ENCODE results near the gene IRF3. TPM values are rescaled to one million over a fixed set of nuclear protein-coding genes. Genes with fewer than 3 reads are reported as not detected.

IRF3 gene
- total RNA-seq, 1 donor from 2014 or later: 34.5 TPM

- intact Hi-C loops (cut with micrococcal nuclease): no loop called here
- Histone ChIP-seq H3K4me3 (peak overlapping the region; percentile 98), H3K4me1 (peaks cover 55% of the 10 kb centered on the region), H3K27me3 (ENCODE audit: low read depth) (no peaks in the 10 kb centered on the region), H3K9me3 (replicated peaks) (no peaks in the 10 kb centered on the region), H3K27ac (replicated peaks) (peak overlapping the region; percentile 97), H3K36me3 (peaks cover 23% of the 10 kb centered on the region)
- peak; percentile 69 for DNase-seq
- TF ChIP-seq, protein P1, sequence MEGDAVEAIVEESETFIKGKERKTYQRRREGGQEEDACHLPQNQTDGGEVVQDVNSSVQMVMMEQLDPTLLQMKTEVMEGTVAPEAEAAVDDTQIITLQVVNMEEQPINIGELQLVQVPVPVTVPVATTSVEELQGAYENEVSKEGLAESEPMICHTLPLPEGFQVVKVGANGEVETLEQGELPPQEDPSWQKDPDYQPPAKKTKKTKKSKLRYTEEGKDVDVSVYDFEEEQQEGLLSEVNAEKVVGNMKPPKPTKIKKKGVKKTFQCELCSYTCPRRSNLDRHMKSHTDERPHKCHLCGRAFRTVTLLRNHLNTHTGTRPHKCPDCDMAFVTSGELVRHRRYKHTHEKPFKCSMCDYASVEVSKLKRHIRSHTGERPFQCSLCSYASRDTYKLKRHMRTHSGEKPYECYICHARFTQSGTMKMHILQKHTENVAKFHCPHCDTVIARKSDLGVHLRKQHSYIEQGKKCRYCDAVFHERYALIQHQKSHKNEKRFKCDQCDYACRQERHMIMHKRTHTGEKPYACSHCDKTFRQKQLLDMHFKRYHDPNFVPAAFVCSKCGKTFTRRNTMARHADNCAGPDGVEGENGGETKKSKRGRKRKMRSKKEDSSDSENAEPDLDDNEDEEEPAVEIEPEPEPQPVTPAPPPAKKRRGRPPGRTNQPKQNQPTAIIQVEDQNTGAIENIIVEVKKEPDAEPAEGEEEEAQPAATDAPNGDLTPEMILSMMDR (IDR thresholded peaks at IDR 0.05; ENCODE audit: borderline replicate concordance): peak; percentile 63
Measured at GRCh38 chr19:49677901-49678674, 12.4 kb upstream of the IRF3 start.

GRCh38 chr19:49677231-49677900, 11.7 kb upstream of the IRF3 start, which contains the start of gene PRMT1:
PRMT1 (plus strand) TSS chr19:49677271; CDS start chr19:49677281, 10 bp downstream.
- H3K27ac ChIP-seq (replicated peaks): peak within 1 kb of the TSS; percentile 97
- no peaks in the 10 kb centered on the region for H3K27me3 ChIP-seq (ENCODE audit: low read depth)
- TF ChIP-seq, protein P1 (IDR thresholded peaks at IDR 0.05; ENCODE audit: borderline replicate concordance): no peak
- intact Hi-C loops (cut with micrococcal nuclease): no loop called here
- peaks cover 16% of the 10 kb centered on the region for H3K36me3 ChIP-seq
- peaks cover 58% of the 10 kb centered on the region for H3K4me1 ChIP-seq
- H3K9me3 ChIP-seq (replicated peaks): no peaks in the 10 kb centered on the region
- DNase-seq: no peak
- H3K4me3 ChIP-seq: peak within 1 kb of the TSS; percentile 98

GRCh38 chr19:49676784-49677230, 11.2 kb upstream of the IRF3 start:
- TF ChIP-seq, protein P1 (IDR thresholded peaks at IDR 0.05; ENCODE audit: borderline replicate concordance): no peak
- peak overlapping the region; percentile 97 for H3K27ac ChIP-seq (replicated peaks)
- H3K9me3 ChIP-seq (replicated peaks): no peaks in the 10 kb centered on the region
- H3K4me3 ChIP-seq: peak overlapping the region; percentile 98
- H3K4me1 ChIP-seq: peaks cover 63% of the 10 kb centered on the region
- H3K36me3 ChIP-seq: peaks cover 10% of the 10 kb centered on the region
- intact Hi-C loops (cut with micrococcal nuclease): no loop called here
- no peaks in the 10 kb centered on the region for H3K27me3 ChIP-seq (ENCODE audit: low read depth)
- peak; percentile 99 for DNase-seq

DNA sequence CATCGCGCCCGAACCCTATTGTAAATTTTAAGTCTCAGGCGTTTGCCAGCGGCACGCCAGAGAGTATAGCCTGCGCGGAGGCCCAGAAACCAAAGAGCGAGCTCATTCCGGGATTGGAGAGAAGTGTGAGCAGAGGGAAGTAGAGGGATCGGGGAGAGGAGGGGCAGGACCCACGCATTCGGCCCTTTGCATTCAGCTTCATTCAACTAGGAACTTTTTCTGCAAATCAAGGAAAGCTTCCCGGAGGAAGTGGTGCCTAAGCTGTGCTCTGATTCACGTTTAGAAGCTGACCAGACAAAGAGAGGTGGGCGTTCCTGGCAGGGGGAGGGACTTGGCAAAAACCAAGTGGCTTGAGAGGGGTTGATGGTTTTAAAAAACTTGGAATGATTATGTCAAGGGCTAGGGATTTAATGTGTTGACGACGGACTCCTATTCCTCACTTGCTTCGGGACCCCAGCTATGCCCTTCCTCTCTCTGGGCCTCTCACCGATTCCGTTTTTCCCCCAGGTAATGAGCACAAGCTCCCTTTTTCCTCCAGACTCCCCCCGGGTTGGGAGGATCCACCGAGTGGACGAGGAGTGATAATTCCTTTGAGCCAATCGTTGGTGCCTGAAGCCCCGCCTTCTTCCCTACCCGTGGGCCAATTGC, 10.6 kb upstream of the IRF3 start:
- Histone ChIP-seq H3K9me3 (replicated peaks) (no peaks in the 10 kb centered on the region), H3K36me3 (peaks cover 4% of the 10 kb centered on the region), H3K27ac (replicated peaks) (peak overlapping the region; percentile 87), H3K4me3 (peak overlapping the region; percentile 98), H3K4me1 (peaks cover 59% of the 10 kb centered on the region), H3K27me3 (ENCODE audit: low read depth) (no peaks in the 10 kb centered on the region)
- TF ChIP-seq, protein P1 (IDR thresholded peaks at IDR 0.05; ENCODE audit: borderline replicate concordance): no peak
- DNase-seq: peak; percentile 86
- intact Hi-C loops (cut with micrococcal nuclease): no loop called here

DNA sequence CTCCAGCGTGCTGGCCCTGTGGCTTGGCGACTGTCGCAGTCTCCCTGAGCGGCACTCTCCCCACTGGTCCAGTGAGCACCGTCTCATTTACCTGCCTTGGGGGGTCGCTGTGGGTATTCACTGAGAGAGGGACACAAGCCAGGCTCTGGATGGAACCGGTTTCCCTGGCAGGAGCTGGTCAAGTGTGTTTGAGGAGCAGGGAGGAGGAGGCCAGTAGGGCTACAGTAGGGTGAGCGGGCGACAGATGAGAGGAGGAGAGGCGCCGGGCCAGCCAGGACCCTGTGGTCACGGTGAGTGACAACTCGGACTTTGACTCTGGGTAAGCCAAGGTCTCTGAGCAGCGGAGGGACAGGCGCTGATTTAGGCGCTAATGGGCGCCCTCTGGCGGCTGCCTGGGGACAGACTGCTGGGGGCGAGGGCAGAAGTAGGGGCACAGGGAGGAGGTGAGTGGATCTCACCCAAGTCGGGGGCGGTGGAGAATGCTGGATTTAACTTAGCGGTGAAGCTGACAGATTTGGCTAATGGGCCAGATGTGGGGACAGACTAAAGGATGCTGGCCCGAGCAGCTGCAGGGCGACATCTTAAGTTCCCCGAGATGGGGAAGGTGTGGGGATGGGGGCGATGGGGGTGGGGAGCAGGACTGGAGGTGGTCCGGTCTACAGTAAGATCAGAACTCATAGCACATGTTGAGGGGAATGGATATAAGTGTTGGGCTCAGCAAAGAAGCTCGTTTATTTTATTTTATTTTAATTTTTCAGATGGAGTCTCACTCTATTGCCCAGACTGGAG, 6.7 kb upstream of the IRF3 start:
- Histone ChIP-seq H3K4me1 (peaks cover 19% of the 10 kb centered on the region), H3K27me3 (ENCODE audit: low read depth) (no peaks in the 10 kb centered on the region), H3K36me3 (peaks cover 8% of the 10 kb centered on the region), H3K27ac (replicated peaks) (peak overlapping the region; percentile 66), H3K4me3 (peak overlapping the region; percentile 41), H3K9me3 (replicated peaks) (no peaks in the 10 kb centered on the region)
- intact Hi-C loops (cut with micrococcal nuclease): no loop called here
- DNase-seq: peak; percentile 74
- TF ChIP-seq, protein P1 (IDR thresholded peaks at IDR 0.05; ENCODE audit: borderline replicate concordance): peak; percentile 94

All from left ventricle myocardium inferior (tissue), 1 donor.